Natural killer cell (primary cell): ENCODE data around the gene OR5K3. TPM values are rescaled to one million over a fixed set of nuclear protein-coding genes. Genes with fewer than 3 reads are reported as not detected.
A peak's percentile ranks its signal among the peaks of the same experiment; 100 is the strongest.

Experiments used
- ATAC-seq, 3 donors: fragments of 150-1000 bp in 2 of 3; fragments of 200-7000 bp in 1 of 3; cut with Tn5 transposase; 1 replicate in 1 of 3; 2 replicates in 2 of 3; pipeline ENCODE4 v1.10.0; 2021; ENCODE audit warnings: mild to moderate bottlenecking in 2 of 3, moderate library complexity in 2 of 3
- DNase-seq, 2 donors: peaks; one replicate each; pipeline versions ENCODE4 v3.0.0 to v3.0.0-alpha.2; 2013 to 2021; ENCODE audit warnings: mixed read lengths in 1 of 2
- H3K27ac ChIP-seq: one replicate; pipeline ENCODE4 v1.5.1; 2013; ENCODE audit warnings: mild to moderate bottlenecking, low read length
- H3K27me3 ChIP-seq: one replicate; pipeline ENCODE4 v1.6.1; 2013; ENCODE audit warnings: low read length; ENCODE audit not compliant: control insufficient read depth, insufficient read depth
- H3K36me3 ChIP-seq: one replicate; pipeline ENCODE4 v1.6.1; 2013; ENCODE audit warnings: low read length; ENCODE audit not compliant: control insufficient read depth, insufficient read depth
- H3K4me1 ChIP-seq: one replicate; pipeline ENCODE4 v1.6.1; 2013; ENCODE audit warnings: low read length; ENCODE audit not compliant: control insufficient read depth, insufficient read depth
- H3K4me3 ChIP-seq: one replicate; pipeline ENCODE4 v1.5.1; 2013; ENCODE audit warnings: low read length
- H3K9me3 ChIP-seq: one replicate; pipeline ENCODE4 v1.6.1; 2013; ENCODE audit warnings: low read length; ENCODE audit not compliant: control insufficient read depth, insufficient read depth
- H3K27ac Mint-ChIP-seq, 2 donors: one replicate each; pipeline ENCODE4 v1.8.0; 2022; ENCODE audit warnings: mild to moderate bottlenecking in 2 of 2, mixed read lengths in 2 of 2, moderate library complexity in 1 of 2
- H3K27me3 Mint-ChIP-seq, 2 donors: one replicate each; pipeline ENCODE4 v1.8.0; 2022; ENCODE audit warnings: low read depth in 2 of 2, mixed read lengths in 2 of 2
- H3K36me3 Mint-ChIP-seq: one replicate; pipeline ENCODE4 v1.8.0; 2022; ENCODE audit warnings: mixed read lengths
- H3K4me1 Mint-ChIP-seq, 2 donors: one replicate each; pipeline ENCODE4 v1.8.0; 2022; ENCODE audit warnings: mixed read lengths in 2 of 2
- H3K4me3 Mint-ChIP-seq: one replicate; pipeline ENCODE4 v1.8.0; 2022; ENCODE audit warnings: mild to moderate bottlenecking, moderate library complexity, mixed read lengths
- H3K9me3 Mint-ChIP-seq, 2 donors: one replicate each; pipeline ENCODE4 v1.8.0; 2022; ENCODE audit warnings: mixed read lengths in 2 of 2
- CTCF ChIP-seq: fragments of 200-600 bp; IDR thresholded peaks from one replicate; pipeline ENCODE4 v1.8.0; 2022; ENCODE audit warnings: antibody characterized with exemption
- WGBS: methylation state at CpG from one replicate; pipeline ENCODE4 v1.1.7; 2013; ENCODE audit warnings: missing lambda C conversion rate; ENCODE audit not compliant: insufficient coverage; 5-methylcytosine and 5-hydroxymethylcytosine counted together
- intact Hi-C: fragments of 100-400 bp; cut with micrococcal nuclease; formaldehyde crosslinking; loops from one replicate; pipeline ENCODE4 v1.14.2; 2022
- total RNA-seq, 4 donors: library from RNA; stranded (reverse); fragments of 120-200 nt in 1 of 4; gene quantifications; one replicate each; pipeline versions ENCODE4 v1.2.3 to v1.2.4, GENCODE V29; 2013 to 2022

The OR5K3 gene
- total RNA-seq, 3 donors from 2014 or later (not counting 1 experiment from before 2014, with no cell fraction given) = not detected

DNA sequence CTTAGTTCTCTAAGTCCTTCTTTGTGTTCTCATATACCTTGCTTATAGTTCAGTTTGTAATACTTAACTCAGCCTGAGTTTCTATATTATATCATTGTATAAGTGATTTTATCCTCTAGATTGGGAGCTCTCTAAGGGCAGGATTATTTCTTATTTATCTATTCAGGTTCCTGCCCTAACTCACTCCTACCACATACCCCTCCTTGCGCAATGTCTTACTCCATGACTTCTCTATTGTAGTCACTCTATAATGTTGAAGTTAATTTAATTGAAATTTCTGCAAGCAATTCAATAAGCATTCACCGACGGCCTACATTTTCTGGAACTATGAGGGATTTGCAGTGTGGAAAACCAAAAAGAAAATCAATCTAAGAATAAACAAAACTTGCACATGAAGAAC, 40.4 kb upstream of the OR5K3 start:
- Histone ChIP-seq H3K9me3 (no peaks in the 10 kb centered on the region), H3K4me3 (no peak overlapping the region), H3K4me1 (no peaks in the 10 kb centered on the region), H3K27me3 (no peaks in the 10 kb centered on the region), H3K36me3 (no peaks in the 10 kb centered on the region), H3K27ac (no peak overlapping the region)
- Mint-ChIP-seq H3K4me1 (no peaks in the 10 kb centered on the region), H3K27me3 (peaks cover 11 to 23% of the 10 kb centered on the region in 2 donors), H3K9me3 (no peaks in the 10 kb centered on the region), H3K36me3 (no peaks in the 10 kb centered on the region), H3K4me3 (no peak overlapping the region), H3K27ac (no peak overlapping the region)
- no CpG with 5 or more reads among the region's 3 CpGs for WGBS
- intact Hi-C loops = no loop called here
- DNase-seq = no peak
- ATAC-seq = no peak
- no peak for TF ChIP-seq CTCF

DNA sequence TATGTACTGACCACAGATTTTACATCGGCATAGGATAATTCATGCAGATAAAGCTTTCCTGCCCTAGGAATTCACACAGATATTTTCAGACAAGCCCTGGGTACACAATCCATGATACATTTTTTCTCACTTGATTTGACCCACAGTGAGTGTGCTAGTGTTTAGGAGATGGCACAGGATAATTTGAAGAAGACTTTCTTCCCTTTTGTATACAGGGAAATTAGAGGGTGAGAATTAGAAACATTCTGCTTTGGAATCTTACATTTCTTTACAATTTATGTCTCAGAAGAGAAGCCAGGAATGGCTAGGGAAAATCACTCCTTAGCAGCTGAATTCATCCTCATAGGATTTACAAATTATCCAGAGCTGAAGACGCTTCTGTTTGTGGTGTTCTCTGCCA, 36.9 kb upstream of the OR5K3 start, which contains the start of gene OR5K4:
OR5K4 (plus strand) TSS at position 301 of the 400 bp plus-strand sequence; CDS start at position 301, 0 bp downstream.
- no peak for TF ChIP-seq CTCF
- no peaks in the 10 kb centered on the region for H3K4me1 ChIP-seq
- no peaks in the 10 kb centered on the region for H3K36me3 ChIP-seq
- H3K4me1 Mint-ChIP-seq = no peaks in the 10 kb centered on the region
- no peak for DNase-seq
- peaks cover 10 to 23% of the 10 kb centered on the region in 2 donors for H3K27me3 Mint-ChIP-seq
- H3K9me3 ChIP-seq = no peaks in the 10 kb centered on the region
- H3K27me3 ChIP-seq = no peaks in the 10 kb centered on the region
- ATAC-seq = no peak
- H3K36me3 Mint-ChIP-seq = peaks cover 2% of the 10 kb centered on the region
- 100% methylated on average over 2 of the region's 2 CpGs for WGBS
- no peak within 1 kb of the TSS for H3K4me3 Mint-ChIP-seq
- no peak within 1 kb of the TSS for H3K4me3 ChIP-seq
- intact Hi-C loops = no loop called here
- H3K27ac Mint-ChIP-seq = no peak within 1 kb of the TSS
- H3K9me3 Mint-ChIP-seq = peaks cover 0 to 4% of the 10 kb centered on the region in 2 donors
- H3K27ac ChIP-seq = no peak within 1 kb of the TSS

DNA sequence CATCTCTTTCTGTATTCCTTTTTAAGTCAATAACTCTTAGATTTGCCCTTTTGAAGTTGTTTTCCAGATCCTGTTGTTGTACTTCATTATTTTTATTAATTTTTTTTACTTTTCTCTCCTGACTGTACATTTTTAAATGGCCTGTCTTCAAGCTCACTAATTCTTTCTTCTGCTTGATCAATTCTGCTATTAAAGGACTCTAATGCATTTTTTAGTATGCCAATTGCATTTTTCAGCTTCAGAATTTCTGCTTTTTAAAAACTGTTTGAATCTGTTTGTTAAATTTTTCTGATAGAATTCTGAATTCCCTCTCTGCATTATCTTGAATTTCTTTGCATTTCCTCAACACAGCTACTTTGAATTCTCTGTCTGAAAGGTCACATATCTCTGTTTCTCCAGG, 31.2 kb upstream of the OR5K3 start:
- TF ChIP-seq CTCF = no peak
- no peaks in the 10 kb centered on the region for H3K4me1 ChIP-seq
- intact Hi-C loops = no loop called here
- peaks cover 14% of the 10 kb centered on the region for H3K36me3 Mint-ChIP-seq
- H3K27me3 Mint-ChIP-seq = peaks cover 2 to 3% of the 10 kb centered on the region in 2 donors
- H3K36me3 ChIP-seq = no peaks in the 10 kb centered on the region
- no peak overlapping the region for H3K4me3 Mint-ChIP-seq
- DNase-seq (no peak), ATAC-seq (no peak)
- H3K9me3 ChIP-seq = peaks cover 5% of the 10 kb centered on the region
- no peak overlapping the region for H3K27ac Mint-ChIP-seq
- H3K27me3 ChIP-seq = no peaks in the 10 kb centered on the region
- no peak overlapping the region for H3K4me3 ChIP-seq
- H3K9me3 Mint-ChIP-seq = peaks cover 5 to 10% of the 10 kb centered on the region in 2 donors
- no peak overlapping the region for H3K27ac ChIP-seq
- no peaks in the 10 kb centered on the region for H3K4me1 Mint-ChIP-seq

GRCh38 chr3:98359993-98360675, 30.3 kb upstream of the OR5K3 start:
- Histone ChIP-seq H3K4me1 (no peaks in the 10 kb centered on the region), H3K36me3 (no peaks in the 10 kb centered on the region), H3K27ac (no peak overlapping the region), H3K9me3 (peaks cover 5% of the 10 kb centered on the region), H3K27me3 (no peaks in the 10 kb centered on the region), H3K4me3 (no peak overlapping the region)
- no peak overlapping the region for H3K27ac Mint-ChIP-seq
- peak in 1 of 2 donors; percentile 25 for DNase-seq
- no peak overlapping the region for H3K4me3 Mint-ChIP-seq
- H3K4me1 Mint-ChIP-seq = no peaks in the 10 kb centered on the region
- H3K27me3 Mint-ChIP-seq = peaks cover 0 to 2% of the 10 kb centered on the region in 2 donors
- 76% methylated on average over 1 of the region's 1 CpG for WGBS
- TF ChIP-seq CTCF = no peak
- peaks cover 14% of the 10 kb centered on the region for H3K36me3 Mint-ChIP-seq
- H3K9me3 Mint-ChIP-seq = peaks cover 5 to 10% of the 10 kb centered on the region in 2 donors
- intact Hi-C loops = no loop called here
- ATAC-seq = peak in 1 of 3 donors; percentile 18
